HK-2 (cell line): ENCODE measurements around the gene BCL2L14.

Source experiments
- DNase-seq: peaks from one replicate; pipeline ENCODE4 v3.0.0-alpha.2; 2018; ENCODE audit not compliant: unreplicated experiment

BCL2L14 gene, protein sequence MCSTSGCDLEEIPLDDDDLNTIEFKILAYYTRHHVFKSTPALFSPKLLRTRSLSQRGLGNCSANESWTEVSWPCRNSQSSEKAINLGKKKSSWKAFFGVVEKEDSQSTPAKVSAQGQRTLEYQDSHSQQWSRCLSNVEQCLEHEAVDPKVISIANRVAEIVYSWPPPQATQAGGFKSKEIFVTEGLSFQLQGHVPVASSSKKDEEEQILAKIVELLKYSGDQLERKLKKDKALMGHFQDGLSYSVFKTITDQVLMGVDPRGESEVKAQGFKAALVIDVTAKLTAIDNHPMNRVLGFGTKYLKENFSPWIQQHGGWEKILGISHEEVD

DNA sequence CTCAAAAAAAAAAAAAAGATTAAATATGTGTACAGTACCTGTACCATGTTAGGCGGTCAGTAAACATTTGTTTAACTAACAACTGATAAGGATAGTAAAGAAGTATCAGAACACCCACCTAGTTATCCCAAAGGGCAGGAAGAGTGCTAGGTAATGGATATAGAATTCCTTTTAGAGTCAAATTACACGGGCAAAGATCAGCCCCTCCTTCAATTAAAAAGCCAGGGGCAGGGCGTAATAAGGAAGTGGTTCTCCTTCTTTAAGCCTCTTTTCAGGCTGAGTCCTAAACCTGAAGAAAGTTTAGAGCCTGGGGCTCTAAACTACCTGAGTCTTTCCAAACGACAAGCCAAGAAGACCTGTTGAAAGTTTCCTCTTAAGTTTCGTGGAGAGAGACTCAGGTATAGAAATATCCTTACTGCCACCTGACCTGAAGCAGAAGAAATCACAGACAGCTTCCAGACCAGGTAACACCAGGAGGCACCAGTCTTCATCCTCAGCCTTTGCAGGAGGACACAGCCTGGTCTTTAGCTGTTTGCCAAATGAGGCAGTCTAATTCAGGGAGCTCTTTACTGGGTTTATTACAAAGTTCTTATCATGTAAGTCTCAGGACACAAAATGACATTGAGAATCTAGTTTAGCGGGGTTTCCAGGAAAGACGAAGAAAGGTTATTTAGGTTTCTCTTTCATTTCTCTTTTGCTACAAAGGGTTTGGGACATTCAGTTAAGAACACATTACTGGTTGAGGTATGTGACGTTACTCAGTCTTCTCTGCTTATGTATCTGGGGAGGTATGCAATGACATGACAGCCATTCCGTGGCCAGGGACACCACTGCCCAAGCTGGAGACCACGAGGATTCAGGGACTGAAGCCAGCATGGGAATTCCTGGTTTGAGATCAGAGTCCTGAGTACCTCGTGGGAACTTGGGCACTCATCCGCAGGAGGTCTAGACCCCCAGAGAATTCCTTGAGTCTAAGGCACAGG, at the start of gene BCL2L14:
TSS of gene BCL2L14 (plus strand) at position 266 of the 983 bp plus-strand sequence. CDS start 8,367 bp downstream, outside the sequence.
- DNase-seq: no peak

DNA sequence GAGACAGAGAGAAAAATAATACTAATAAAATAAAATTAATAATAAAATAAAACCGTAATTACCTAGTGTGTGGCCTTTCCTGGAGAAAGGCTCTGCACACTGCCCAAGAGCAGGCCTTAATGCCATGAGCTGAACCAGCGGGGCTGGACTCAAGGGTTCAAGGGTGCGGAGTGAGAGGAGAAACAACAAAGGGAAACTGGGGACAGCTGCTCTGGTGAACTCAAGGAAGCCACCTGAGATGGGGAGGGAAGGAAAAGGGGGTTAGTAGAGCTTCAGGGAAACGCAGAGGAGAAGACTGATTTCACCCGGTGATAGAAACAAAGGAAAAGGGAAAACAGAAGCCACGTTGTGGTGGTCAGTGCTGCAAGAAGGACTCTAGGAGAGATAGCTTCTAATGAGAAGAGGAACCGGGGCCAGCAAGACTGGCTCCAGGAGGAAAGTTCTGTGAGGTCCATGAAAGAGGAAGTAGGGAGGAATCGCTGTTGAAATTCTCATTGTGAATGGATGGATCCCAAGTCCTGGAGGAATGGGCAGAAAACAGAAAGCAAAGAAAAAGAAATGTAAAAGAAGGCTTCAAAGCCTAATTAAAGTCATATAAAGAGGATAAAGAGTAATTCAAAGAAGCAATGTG, 48.3 kb upstream of the BCL2L14 start:
- no peak for DNase-seq

DNA sequence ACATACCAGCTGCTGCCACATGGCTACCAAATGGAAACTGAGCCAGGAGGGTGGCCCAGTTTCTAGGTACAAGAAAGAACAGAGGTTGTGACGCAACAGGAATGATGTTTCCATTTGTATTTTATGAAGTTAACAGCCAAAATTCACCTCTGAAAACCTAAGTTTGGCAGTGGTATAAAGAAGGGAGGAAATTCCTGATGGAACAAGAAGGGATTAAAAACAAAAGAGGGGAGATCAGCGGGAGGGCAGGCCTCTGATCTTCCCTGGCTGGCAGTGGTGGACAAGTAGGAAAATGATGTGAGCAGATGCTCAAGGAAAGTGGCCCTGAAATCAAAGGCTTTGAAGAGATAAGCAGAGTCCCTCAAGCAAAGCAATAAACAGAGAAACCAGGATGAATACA, 47.3 kb upstream of the BCL2L14 start:
- DNase-seq: no peak

DNA sequence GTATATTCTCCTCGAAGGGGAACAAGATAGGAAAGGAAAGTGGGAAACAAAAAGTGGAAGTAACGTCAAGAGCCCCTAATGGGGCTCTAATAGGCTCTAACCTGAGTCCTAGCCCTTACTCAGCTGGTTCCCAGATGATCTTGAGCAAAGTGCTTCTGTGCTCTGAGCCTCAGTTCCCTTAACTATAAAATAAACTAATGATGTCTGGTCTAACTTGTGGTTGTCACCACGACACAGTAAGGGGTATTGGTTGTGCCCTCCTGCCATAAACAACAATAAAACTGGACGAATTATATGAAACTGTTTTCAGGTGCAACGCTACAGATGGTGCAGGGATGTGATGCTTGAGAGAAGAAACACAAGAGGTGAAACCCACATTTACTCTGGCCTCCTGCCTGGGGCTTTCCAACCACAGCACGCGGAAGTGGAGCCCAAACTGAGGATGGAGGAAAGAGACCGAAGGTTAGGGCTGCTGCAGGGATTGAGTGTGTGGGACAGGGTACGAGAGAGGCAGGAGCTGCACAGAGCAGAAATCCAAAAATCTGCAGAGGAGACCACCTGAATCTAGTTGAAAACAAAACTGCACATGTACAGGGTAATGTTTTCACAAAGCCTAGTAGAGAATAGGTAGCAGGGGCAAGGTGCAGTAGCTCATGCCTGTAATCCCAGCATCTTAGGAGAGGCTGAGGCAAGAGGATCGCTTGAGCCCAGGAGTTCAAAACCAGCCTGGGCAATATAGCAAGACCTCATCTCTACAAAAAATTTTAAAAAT, 45.6 kb upstream of the BCL2L14 start:
- no peak for DNase-seq

DNA sequence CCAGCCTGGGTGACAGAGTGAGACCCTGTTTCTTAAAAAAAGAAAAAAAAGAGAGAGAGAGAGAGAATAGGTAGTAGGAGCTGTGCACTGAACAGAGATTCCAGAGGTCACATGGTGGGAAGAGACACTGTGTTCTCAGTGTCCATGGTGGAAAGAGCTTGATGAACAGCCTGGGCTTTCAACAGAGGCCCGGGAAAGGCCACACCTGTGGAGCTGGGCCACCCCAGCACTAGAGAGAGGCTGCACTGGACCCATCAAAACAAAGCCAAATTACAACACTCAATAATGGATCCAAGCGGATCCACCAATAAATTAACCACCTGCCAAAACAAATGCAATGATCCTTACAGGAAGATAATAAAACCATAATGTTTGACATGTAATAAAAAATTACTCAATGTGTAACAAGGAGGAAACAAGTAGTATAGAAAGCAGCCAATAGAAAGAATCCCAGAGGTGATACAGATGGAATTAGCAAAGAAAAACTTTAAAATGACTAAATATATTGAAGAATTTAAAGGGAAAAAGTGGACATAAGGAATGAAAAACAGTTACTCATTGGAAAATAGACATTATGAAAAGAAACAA, 44.8 kb upstream of the BCL2L14 start:
- no peak for DNase-seq

DNA sequence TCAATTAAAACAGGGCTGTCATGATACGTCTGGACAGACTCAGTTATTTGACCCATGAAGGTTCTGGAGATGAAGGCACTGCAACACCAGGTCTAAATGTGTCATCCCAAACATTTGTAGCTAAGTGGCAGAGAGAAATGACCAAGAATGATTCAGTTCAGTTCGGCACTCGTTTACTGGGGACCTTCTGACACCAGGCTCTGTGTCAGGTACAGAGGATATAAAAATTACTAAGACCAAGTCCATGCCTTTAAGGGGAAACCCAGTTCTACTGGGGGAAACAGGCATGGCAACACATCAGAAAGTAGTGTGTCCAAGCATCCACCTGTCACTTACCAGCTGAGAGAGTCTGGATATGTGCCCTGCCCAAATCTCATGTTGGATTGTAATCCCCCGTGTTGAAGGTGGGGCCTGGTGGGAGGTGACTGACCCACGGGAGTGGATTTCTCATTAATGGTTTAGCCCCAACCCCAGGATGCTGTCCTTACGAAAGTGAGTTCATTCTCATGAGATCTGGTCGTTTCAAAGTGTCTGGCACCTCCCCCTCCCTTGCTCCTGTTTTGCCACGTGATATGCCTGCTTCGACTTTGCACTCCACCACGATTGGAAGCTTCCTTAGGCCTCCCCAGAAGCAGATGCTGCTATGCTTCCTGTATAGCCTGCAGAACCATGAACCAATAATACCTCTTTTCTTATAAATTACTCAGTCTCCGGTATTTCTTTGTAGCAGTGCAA, 41.9 kb upstream of the BCL2L14 start:
- no peak for DNase-seq

DNA sequence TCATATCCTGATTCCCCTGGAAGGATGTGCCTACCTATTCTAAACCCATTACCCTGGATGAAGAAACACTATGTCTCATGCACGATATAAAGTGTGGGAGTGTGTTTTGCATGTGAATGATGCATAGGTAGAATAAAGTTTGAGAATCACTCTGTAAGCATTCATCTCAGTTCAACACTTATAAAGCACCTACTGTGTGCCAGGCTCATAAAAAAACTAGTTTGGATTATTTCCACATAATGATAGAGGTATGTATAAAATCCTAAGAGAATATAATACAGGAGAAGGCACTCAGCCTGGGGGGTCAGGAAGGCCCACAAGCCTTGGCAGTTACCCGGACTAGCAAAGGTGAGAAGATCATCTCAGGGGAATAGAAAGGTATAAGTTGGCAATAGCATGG, 41.1 kb upstream of the BCL2L14 start:
- no peak for DNase-seq

DNA sequence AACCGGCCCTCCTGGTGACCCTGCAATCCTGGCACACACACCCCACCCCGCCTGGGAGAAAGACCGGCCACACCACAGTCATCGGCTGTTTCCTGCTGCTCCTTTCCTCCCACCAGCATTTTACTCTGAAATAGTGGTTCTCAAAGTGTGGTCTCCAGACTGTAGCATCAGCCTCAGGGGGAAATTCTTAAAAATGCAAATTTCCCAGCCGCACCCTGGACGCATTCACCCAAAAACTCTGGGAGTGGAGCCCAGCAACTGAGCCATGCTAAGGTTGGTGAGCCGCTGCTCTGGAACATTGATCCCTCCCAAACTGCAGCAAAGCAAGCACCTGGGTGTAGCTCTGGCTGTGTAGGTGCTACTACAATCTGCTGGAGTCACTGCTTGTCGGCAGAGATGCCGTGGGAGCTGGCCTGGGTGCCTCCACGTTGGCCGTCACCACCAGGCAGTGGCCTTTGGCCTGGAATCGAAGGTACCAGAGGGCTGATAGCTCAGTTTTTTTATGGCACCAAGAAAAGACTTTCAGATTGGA, 38.4 kb upstream of the BCL2L14 start:
- DNase-seq: no peak

DNA sequence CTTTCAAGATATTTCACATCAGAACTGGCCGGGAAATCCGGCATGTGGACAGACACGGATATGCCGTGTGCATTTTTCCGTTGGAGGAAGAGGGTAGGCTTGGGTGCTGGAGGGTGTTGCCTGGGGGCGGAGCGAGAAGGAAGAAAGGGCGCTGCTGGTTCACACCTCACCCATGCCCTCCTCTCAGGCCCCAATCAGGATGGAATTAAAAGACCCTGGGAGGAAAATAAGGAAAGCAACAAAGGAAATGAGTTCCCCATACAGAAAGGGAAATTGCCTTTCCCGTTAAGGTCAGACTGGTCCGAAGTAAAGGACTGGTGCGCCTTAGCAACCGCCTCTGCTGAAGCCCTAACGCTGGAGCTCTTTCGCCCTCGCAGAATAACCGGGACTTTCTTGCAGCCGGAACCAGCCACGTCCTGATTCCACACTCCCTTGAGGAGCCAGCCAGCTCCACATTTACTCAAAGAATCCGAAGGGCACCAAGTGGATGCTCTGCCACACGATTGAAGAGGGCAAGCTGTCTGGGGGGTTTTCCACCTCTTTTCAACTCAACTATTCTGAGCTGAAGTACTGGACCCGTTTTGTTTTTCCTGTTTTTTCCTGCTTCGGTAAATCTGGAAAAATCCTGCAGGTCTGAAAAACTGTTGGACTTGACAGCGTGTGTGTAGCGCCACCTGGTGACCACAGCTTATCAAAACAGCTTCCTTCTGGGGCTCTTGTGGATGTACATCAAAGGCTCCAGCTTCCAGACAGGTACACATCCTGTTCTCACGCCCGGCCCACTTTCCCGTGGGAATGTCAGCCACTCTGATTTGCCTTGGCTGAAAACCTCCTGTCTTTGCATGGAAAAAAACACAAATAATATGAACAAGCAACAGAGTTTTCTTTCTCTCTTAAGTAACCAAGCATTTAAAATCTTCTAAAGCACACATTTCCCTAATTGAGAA, 37.6 kb upstream of the BCL2L14 start:
- peak; percentile 69 for DNase-seq

DNA sequence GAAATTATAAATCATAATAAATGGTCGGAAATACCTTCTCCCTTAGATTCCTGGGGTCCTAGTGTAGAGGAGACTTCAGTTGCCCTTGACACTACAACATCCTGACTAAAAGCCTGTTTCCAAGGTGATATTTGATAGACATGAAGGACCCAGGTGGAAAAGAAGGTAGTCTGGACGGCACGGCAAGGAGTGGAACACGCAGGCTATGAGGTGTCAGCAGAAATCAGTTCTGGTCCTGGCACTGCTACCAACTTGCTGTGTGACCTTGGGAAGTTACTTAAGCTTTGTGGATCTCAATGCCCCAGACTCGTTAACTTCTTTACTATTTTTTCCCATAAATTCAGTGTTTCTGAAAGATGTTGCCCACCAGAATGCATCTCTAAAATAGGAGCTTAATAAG, 36.9 kb upstream of the BCL2L14 start:
- DNase-seq: no peak

DNA sequence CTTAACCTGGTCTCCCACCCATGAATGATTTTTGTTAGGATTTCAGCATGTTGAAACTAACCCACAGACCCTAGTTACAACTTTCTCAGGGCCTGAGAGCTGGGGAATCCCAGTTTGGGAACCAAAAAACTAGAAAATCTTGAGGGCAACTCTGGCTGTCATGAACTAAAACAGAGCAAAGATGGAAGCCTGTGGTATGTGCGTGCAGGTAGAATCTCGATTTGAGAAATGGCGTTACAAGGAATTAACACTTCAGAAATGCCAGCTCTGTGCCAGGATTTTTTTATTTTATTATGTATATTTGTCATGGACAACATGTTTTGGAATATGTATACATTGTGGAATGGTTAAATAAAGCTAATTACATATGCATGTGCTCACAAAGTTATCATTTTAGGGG, 36.4 kb upstream of the BCL2L14 start:
- no peak for DNase-seq

DNA sequence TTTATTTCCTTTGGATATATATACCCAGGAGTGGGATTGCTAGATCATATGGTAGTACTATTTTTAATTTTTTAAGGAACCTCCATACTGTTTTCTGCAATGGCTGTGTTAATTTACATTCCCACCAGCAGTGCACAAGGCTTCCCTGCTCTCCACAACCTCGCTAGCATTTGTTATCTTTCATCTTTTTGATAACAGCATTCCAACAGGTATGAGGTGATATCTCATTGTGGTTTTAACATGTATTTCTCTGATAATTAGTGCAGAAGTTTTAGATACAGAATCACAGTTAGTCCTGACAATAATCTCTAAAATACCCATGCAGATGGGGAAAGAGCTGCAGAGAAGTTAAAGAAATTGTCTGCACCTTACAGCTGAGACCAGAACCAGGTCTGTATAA, 35.5 kb upstream of the BCL2L14 start:
- no peak for DNase-seq

DNA sequence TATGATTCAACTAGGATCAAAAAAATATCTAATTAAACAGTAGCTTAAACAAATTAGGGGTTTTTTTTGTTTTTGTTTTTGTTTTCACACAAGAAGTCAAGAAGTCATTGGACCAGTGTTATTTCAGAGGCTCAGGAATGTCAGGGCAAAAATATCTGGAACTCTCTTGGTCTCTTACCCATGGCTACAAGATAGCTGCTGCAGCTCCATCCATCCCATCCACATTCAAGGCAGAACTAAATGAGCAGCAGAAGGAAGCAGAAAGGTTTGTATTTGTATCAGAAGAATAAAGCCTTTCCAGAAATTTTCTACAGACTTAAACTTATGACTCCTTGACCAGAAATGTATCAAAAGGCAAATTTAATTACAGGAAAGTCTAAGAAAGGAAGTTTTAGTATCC, 33.8 kb upstream of the BCL2L14 start:
- DNase-seq: no peak

DNA sequence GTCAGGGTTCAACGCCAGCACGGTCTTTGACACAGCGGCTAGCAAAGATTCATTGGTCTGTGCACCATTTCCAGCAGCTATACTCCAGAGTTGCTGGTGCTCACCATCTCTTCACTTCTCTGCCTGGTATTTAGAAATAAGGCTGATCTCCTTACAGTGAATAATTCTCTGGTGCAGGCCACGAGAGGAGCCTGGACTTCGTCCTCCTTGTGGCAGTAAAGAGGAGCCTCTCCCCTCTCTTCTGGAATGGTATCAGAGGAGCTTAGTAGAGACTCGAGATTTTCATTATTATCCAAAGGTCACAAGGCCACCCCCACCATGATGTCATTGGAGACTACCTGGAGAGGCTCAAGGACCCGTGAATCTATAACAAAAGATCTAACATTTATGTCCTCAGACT, 30.8 kb upstream of the BCL2L14 start:
- DNase-seq: no peak

DNA sequence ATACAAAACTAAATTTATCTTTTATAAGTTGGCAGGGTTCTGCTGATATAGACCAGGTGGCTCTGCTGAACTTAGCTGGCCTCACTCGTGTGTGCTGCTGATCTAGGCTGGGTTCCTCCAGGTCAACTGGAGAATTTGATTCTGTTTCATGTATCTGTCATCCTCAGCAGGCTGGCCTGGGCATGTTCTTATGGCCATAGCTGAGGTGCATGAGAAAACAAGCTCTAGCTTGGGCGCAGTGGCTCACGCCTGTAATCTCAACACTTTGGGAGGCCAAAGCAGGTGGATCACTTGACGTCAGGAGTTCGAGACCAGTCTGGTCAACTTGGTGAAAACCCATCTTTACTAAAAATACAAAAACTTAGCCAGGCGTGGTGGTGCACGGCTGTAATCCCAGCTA, 24.3 kb upstream of the BCL2L14 start:
- DNase-seq: no peak

DNA sequence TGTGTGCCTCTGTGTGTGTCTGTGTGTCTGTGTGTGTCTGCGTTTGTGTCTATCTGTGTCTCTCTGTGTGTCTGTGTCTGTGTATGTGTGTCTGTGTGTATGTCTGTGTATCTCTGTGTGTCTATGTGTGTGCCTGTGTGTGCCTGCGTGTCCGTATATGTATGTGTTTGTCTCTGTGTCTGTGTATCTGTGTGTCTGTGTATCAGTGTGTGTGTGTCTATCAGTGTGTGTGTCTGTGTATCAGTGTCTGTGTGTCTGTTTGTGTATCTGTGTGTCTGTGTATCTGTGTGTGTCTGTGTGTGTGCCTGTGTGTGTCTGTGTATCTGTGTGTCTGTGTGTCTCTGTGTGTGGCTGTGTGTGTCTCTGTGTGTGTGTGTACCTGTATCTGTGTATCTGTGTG, 23.1 kb upstream of the BCL2L14 start:
- no peak for DNase-seq

DNA sequence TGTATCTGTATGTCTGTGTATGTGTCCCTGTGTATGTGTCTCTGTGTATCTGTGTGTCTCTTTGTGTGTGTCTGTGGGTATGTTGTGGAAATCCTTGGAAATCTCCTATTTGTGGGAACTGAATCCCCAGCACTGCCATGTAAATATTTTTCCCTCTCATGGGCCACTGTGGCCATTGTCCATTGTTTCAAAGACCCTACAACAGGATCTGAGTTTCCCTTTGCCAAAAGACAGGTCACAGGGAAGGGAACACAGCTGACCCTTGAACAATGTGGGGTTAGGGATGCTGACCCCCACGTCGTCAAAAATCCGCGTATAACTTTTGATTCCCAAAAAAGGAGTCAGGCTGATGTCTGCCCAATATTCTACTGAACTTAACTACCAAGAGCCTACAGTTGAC, 22.5 kb upstream of the BCL2L14 start:
- no peak for DNase-seq

DNA sequence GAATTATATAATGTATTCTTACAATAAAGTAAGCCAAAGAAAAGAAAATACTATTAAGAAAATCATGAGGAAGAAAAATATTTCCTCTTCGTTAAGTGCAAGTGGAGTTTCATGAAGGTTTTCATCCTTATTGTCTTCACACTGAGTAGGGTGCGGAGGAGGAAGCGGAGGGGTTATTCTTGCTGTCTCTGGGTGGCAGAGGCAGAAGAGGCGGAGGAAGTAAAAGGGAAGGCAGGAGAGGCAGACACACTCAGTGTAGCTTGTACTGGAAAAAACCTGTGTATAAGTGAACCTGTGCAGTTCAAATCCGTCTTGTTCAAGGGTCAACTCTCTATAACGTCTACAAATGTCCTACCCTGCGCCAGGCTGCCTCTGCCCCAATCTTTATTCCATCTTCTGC, 22.0 kb upstream of the BCL2L14 start:
- no peak for DNase-seq

DNA sequence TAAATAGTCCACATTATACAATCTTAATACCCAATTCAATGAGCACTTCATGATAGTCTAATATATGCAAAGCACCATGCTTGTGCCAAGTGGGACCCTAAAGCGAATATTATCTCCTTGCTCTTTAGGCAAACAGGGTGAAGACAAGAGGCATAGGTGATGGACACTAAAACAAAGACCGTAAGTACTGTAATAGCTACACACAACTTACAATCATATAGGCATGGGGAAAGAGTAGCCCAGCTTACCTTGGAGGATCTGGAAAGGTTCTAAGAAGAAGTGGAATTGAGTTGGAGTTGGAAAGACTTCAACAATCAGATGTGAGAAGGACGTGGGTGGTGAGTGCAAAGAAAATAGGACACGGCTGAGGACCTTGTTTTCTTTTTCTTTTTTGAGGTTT, 19.1 kb upstream of the BCL2L14 start:
- no peak for DNase-seq
